Kidney epithelial cell (primary cell): ENCODE measurements around the gene ELP2. TPM values are rescaled to one million over a fixed set of nuclear protein-coding genes. Genes with fewer than 3 reads are reported as not detected.
A peak's percentile ranks its signal among the peaks of the same experiment; 100 is the strongest.
"Not testable (repeated sequence)": the region's sequence is repeated elsewhere in the genome, so short reads cannot be mapped to it uniquely, and the experiment has no call there.

Experiments
- DNase-seq: peaks from one replicate; pipeline ENCODE4 v3.0.0-alpha.2; 2010; ENCODE audit warnings: low read depth
- H3K27me3 ChIP-seq: 2 replicates; pipeline ENCODE4 v1.6.0; 2011; ENCODE audit warnings: low read length; ENCODE audit not compliant: control insufficient read depth, insufficient read depth
- H3K36me3 ChIP-seq: 2 replicates; pipeline ENCODE4 v1.5.1; 2011; ENCODE audit warnings: low read length; ENCODE audit not compliant: control insufficient read depth, insufficient read depth
- H3K4me3 ChIP-seq: 2 replicates; pipeline ENCODE4 v1.5.1; 2011; ENCODE audit warnings: low read depth, mild to moderate bottlenecking, control low read depth, low read length
- CTCF ChIP-seq: IDR thresholded peaks from 2 replicates; pipeline ENCODE4 v1.5.1; 2011; ENCODE audit warnings: mild to moderate bottlenecking, moderate library complexity, low read length, control low read depth, inconsistent platforms; ENCODE audit not compliant: insufficient read depth, poor library complexity, severe bottlenecking
- total RNA-seq: library from RNA; depleted of rRNA; stranded (reverse); fragments of >200 nt; gene quantifications from 2 replicates; pipeline ENCODE4 v1.2.3, GENCODE V29; 2015

Gene ELP2
- total RNA-seq, result 60.7 and 63.9 TPM in 2 replicates

DNA sequence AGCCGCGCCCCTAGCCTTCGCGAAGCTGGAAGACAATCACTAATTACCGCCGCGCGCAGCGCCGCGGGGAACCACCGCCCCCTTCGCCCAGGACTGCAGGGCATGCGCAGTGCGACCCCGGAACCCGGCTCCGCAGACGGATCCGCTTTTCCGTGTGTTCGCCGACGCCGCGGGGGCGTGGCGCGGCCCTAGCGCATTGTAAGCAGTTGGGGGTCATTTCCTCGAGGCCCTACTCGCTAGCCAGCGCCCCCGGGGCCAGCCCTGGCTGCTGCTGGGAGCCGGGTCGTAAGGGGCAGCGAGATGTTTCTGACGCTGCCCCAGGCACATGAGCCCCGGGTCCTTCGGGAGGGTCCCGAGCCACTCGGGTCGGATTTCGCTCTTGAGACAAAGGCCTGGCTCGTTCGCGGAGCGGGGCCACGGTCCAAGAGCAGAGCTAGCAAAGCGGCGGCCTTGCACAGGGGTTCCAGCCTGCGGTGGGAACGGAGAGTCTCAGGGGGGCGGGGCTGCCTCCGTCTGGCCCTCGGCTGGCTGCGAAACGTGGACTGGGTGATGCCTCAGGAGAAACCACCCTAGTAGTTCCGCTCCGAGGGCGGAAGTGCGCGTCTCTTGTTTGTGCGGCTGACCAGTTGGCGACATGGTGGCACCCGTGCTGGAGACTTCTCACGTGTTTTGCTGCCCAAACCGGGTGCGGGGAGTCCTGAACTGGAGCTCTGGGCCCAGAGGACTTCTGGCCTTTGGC, at the start of gene ELP2, which contains the start of gene SLC39A6:
ELP2 (plus strand) TSS at position 600 of the 739 bp plus-strand sequence; CDS start at position 635, 35 bp downstream.
SLC39A6 (minus strand) TSS at position 41 of the 739 bp plus-strand sequence. CDS start 2,333 bp downstream, outside the sequence.
- Histone ChIP-seq H3K27me3 (no peaks in the 10 kb centered on the region), H3K4me3 (peak within 1 kb of the TSS; percentile 93), H3K36me3 (no peaks in the 10 kb centered on the region)
- TF ChIP-seq CTCF, result no peak
- peak; percentile 67 for DNase-seq

DNA sequence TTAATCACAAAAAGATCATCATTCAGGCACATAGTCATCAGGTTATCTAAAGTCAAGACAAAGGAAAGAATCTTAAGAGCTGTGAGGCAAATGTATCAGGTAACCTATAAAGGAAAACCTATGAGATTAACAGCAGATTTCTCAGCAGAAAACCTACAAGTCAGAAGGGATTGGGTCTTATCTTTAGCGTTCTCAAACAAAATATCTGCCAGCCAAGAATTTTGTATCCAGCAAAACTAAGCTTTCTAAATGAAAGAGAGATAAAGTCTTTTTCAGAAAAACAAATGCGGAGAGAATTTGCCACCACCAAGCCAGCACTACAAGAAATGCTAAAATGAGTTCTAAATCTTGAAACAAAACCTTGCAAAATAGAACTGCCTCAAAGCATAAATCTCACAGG, 48.6 kb upstream of the ELP2 start:
- DNase-seq, H3K4me3 ChIP-seq, H3K36me3 ChIP-seq, H3K27me3 ChIP-seq: not testable (repeated sequence)

- Histone ChIP-seq H3K36me3 (no peaks in the 10 kb centered on the region), H3K4me3 (no peak overlapping the region), H3K27me3 (no peaks in the 10 kb centered on the region)
- TF ChIP-seq CTCF, result no peak
- DNase-seq, result no peak
Measured at GRCh38 chr18:36083729-36084128, 46.0 kb upstream of the ELP2 start.

DNA sequence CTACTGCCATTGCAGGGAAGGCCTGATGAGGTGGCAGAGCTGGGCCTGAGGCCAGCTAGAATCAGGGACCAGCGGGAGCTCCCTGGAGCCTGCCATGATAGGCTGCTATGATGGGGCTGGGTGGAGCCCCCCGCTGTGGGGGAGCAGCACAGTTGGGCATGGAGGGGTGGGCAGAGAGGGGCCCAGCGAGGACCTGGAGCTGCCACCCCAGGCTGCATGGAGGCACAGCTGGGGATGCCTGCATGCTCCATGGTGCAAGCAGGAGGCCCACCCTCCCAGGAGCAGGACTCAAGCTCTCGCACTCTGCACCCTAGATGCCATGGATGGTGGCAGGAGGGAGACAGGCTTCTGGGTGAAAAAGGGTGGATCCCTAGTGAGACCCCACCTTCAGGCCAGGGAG, 44.5 kb upstream of the ELP2 start:
- TF ChIP-seq CTCF, result no peak
- Histone ChIP-seq H3K27me3 (no peaks in the 10 kb centered on the region), H3K36me3 (no peaks in the 10 kb centered on the region), H3K4me3 (no peak overlapping the region)
- no peak for DNase-seq

- Histone ChIP-seq H3K27me3 (no peaks in the 10 kb centered on the region), H3K4me3 (no peak overlapping the region), H3K36me3 (no peaks in the 10 kb centered on the region)
- DNase-seq, result no peak
- no peak for TF ChIP-seq CTCF
Measured at GRCh38 chr18:36086186-36086585, 43.5 kb upstream of the ELP2 start.

- Histone ChIP-seq H3K4me3 (no peak overlapping the region), H3K27me3 (no peaks in the 10 kb centered on the region), H3K36me3 (no peaks in the 10 kb centered on the region)
- DNase-seq, result no peak
- TF ChIP-seq CTCF, result no peak
Measured at GRCh38 chr18:36088256-36088655, 41.4 kb upstream of the ELP2 start.
